GM10248 (cell line): ENCODE measurements around the gene SMARCC1.

ENCODE experiments used
- CTCF ChIA-PET: fragments of 300-600 bp; sonication (Branson Sonifier 250); formaldehyde crosslinking; extraction: SDS; loops from one replicate; lab custom pipeline; 2021; ENCODE audit warnings: antibody characterized with exemption; lab: Yijun Ruan, JAX
- POLR2A ChIA-PET: fragments of 350-650 bp; sonication (Branson Sonifier 250); formaldehyde crosslinking; extraction: SDS; loops from one replicate; lab custom pipeline; 2020; ENCODE audit warnings: antibody characterized with exemption; lab: Yijun Ruan, JAX
- DNase-seq: peaks from one replicate; pipeline ENCODE4 v3.0.0; 2012; ENCODE audit errors: extremely low spot score
- TF ChIP-seq, protein P1 (sequence below): IDR thresholded peaks from 2 replicates; pipeline ENCODE4 v1.5.1; 2012; ENCODE audit warnings: mild to moderate bottlenecking, low read depth; ENCODE audit errors: extremely low read depth, missing control alignments, control extremely low read depth

The SMARCC1 gene

DNA sequence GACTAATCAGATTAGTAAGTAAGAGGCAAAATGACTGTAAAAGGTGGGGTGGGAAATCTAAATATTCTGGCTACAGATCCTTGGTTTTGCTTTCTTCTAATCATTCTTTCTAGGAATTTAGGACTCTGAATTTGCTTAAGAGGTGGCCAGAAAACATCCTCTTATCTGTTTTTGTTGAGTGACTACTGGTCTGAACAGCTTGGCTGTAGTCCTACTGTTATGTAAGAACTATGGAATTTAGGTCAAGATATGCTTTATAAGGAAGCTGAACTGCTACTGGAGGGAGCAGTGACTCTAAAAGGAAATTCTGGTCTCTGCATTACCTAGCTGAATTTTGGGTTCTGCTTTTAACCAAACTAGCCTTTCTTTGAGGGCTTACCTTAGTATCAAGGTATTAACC, 169.5 kb downstream of the SMARCC1 start:
- TF ChIP-seq, protein P1, sequence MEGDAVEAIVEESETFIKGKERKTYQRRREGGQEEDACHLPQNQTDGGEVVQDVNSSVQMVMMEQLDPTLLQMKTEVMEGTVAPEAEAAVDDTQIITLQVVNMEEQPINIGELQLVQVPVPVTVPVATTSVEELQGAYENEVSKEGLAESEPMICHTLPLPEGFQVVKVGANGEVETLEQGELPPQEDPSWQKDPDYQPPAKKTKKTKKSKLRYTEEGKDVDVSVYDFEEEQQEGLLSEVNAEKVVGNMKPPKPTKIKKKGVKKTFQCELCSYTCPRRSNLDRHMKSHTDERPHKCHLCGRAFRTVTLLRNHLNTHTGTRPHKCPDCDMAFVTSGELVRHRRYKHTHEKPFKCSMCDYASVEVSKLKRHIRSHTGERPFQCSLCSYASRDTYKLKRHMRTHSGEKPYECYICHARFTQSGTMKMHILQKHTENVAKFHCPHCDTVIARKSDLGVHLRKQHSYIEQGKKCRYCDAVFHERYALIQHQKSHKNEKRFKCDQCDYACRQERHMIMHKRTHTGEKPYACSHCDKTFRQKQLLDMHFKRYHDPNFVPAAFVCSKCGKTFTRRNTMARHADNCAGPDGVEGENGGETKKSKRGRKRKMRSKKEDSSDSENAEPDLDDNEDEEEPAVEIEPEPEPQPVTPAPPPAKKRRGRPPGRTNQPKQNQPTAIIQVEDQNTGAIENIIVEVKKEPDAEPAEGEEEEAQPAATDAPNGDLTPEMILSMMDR = no peak
- DNase-seq = no peak
- CTCF ChIA-PET = interaction anchor here (1.4 to 2.2 kb wide), 2 partner anchors 11 to 13 kb away, joined by 3 to 6 read pairs; no protein-coding TSS in a partner anchor
- POLR2A ChIA-PET = no interaction called here

DNA sequence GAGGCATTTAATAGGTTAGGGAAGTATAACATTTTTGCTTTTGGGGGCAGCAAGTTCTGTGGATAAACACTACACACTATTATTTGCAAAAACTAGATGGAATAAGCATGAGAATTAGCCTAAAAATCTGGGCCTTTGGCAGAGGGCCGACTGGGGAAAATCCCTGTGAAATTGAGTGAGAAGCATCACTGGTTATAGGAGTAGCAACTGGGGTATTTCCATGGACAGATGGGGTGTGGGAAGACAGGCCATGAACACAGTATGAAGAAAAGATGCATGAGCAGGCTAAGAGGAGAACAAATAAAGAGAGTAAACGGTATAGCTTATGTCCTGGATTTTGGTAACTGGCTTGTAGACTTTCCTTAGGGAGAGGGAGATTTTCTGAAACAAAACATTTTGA, 170.1 kb downstream of the SMARCC1 start:
- DNase-seq = no peak
- POLR2A ChIA-PET = no interaction called here
- TF ChIP-seq, protein P1 = no peak
- CTCF ChIA-PET = interaction anchor here (2.2 kb wide), 1 partner anchor 13 kb away, joined by 6 read pairs; no protein-coding TSS in a partner anchor

DNA sequence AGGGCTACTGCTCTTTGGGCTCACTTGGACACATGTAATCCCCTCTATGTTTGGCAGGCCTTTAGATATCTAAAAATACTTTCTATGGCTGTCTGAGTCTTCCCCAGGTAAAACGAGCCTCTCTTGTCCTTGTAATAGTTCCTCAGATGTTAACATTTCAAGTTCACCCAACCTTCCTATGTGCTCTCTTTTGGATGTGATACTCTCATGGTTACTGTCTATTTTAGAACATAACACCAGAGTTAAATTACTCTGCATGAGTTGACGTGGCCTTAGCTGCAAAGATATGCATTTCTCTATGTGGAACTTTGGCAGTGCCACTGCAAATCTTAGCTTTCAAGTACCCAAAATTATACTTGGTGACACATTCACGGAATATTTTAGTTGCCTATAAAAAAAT, 171.1 kb downstream of the SMARCC1 start:
- ChIA-PET POLR2A (no interaction called here), CTCF (interaction anchor here (2.2 kb wide), 1 partner anchor 14 kb away, joined by 6 read pairs; no protein-coding TSS in a partner anchor)
- DNase-seq = no peak
- TF ChIP-seq, protein P1 = no peak

DNA sequence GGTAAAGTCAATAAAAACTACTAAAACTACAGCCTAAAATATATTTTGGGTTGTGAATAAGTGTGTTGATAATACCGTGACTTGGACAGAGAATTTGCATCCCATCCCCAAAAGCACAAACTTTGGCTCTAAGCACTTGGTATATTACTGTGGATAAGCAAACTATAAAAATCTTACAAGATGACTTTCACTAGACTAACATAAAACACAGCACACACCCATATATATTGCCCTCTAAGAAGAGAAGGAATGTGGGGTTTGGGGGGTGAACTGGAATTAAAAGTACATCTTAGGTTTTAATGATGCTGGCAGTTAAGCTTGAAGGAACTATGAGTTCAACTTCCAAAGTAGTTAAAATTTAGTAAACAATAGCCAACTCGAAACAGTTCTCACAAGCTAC, 174.4 kb downstream of the SMARCC1 start:
- TF ChIP-seq, protein P1 = no peak
- ChIA-PET POLR2A (interaction anchor here (0.7 kb wide), 1 partner anchor 82 kb away, joined by 5 read pairs; no protein-coding TSS in a partner anchor), CTCF (interaction anchor here (1.5 kb wide), 1 partner anchor 12 kb away, joined by 3 read pairs; no protein-coding TSS in a partner anchor)
- DNase-seq = no peak

DNA sequence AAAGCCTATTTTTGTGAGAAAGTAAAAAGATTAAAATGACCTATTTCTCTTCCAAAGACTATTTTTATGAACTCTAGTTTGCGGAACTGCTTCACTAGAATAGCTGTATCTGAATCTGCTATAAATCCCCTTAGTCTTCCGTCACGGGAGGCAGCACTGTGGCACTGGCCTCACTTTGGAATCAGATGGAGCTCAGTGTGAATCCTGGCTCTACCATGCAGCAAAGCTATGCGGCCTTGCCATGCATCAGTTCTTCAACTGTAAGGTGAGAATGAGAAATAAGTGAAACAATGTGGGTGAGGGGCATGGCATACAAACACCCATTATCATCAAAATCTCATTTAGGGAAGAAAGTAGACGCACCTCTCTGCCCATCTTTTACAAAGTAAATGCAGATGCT, 175.5 kb downstream of the SMARCC1 start:
- POLR2A ChIA-PET = no interaction called here
- TF ChIP-seq, protein P1 = no peak
- no peak for DNase-seq
- CTCF ChIA-PET = interaction anchor here (0.8 to 1.3 kb wide), 3 partner anchors 26 to 84 kb away, joined by 3 to 4 read pairs (median 3); no protein-coding TSS in a partner anchor

DNA sequence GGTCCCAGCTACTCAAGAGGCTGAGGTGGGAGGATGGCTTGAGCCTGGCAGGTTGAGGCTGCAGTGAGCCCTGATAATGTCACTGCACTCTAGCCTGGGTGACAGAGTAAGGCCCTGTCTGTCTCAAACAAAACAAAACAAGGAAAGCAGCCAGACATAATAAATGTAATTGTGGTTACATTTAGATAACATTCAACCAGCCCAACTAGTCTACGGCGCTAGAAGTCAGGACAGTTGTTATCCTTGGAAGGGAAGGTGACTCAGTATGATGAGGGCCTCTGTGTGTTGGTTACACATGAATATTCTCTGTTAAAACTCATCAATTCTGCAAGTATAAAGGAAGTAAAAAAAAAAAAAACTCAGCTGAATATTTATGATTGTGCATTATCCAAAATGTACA, 176.0 kb downstream of the SMARCC1 start:
- TF ChIP-seq, protein P1 = no peak
- DNase-seq = no peak
- ChIA-PET POLR2A (no interaction called here), CTCF (interaction anchor here (1.0 to 1.3 kb wide), 2 partner anchors 26 to 83 kb away, joined by 3 to 4 read pairs; no protein-coding TSS in a partner anchor)
